GM10847 (cell line): ENCODE measurements around the gene ERAS.

Experiments
- POLR2A ChIP-seq: IDR thresholded peaks from 2 replicates; pipeline ENCODE4 v1.6.1; 2011; ENCODE audit not compliant: insufficient read length; ENCODE audit errors: extremely low read depth

Gene ERAS

DNA sequence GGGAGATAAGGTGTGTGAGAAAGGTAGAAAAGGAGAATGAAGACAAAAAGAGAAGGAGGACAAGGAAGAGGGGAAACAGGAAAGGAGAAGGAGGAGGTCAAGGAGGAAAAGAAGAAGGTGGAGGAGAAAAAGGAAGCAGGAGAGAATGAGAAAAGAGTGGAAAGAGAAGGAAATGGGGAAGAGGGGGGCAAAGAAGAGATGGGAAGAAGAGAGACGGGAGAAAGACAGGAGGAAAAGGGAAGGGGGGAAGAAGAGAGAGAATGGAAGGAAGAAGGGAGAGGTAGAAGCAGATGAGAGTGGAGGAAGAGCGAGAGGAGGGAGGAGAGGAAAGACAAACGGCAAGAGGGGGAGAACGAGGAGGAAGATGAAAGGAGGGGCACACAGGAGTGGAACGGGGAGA lies 35.8 kb upstream of the ERAS start:
- TF ChIP-seq POLR2A = no peak

DNA sequence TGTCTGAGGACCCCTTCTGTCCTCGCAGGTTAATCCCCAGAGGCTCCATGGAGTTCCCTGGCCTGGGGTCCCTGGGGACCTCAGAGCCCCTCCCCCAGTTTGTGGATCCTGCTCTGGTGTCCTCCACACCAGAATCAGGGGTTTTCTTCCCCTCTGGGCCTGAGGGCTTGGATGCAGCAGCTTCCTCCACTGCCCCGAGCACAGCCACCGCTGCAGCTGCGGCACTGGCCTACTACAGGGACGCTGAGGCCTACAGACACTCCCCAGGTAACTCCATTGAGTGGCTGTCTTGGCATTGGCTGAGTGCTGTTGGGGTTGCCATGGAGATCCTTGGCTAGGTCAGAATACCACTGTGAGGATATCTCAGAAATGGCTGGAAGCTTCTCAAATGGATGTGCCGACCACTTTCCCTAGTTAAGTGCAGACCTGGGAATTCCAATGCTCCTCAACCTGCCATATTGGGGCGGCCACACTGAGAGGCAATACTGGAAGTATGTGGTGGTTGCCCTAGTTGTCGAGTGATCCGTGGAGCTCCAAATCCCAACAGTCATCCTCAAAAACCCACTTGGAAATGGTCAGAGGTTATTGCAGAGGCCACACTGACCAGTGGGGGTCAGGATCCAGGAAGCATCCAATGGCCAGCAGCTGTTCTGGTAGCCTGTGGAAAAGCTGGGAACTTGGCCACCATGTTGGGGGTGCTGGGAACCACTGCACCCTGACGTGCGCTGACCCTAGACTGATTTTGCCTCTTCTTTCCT lies 35.1 kb upstream of the ERAS start:
- no peak for TF ChIP-seq POLR2A

DNA sequence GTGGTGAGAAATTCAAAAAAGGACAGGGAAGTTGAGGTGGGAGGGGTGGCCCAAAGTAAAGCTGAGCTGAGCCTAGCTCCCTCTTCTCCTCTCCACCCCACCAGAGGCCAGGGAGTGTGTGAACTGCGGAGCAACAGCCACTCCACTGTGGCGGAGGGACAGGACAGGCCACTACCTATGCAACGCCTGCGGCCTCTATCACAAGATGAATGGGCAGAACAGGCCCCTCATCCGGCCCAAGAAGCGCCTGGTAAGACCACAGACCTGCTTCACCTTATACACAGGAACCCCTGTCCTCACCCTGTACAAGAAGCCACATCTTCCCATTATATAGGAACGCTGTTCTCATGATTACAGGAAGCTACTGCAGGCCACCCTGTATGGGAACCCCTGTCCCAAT lies 34.1 kb upstream of the ERAS start:
- no peak for TF ChIP-seq POLR2A

DNA sequence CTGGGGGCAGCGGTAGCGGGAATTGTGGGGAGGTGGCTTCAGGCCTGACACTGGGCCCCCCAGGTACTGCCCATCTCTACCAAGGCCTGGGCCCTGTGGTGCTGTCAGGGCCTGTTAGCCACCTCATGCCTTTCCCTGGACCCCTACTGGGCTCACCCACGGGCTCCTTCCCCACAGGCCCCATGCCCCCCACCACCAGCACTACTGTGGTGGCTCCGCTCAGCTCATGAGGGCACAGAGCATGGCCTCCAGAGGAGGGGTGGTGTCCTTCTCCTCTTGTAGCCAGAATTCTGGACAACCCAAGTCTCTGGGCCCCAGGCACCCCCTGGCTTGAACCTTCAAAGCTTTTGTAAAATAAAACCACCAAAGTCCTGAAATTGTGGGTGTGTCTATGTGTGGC lies 32.4 kb upstream of the ERAS start:
- no peak for TF ChIP-seq POLR2A

DNA sequence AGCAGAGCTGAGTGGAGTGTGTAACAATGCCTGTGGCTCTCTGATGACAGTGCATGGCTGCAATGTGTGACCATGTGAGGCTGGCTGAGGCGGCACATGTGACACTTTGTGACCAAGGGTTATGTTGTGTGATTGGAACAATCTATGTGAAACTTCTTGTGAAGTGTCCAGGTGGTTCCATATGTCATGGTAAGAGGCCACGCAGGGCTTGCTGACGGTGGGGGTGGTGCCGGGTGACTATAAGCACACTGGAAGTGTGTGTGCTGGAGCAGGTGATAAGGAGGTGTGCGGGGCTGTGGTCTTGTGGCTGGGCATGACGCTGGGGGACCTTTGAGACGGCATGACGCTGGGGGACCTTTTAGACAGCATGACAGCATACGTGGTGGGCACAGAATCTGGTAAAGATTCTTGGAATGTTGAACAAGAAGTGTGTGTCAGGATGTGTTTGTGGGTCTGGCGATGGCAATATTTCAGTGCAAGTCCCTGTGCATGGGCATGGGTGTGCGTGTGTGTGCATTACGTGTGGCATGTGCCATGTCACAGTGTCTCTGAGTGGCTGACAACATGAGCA lies 31.9 kb upstream of the ERAS start:
- TF ChIP-seq POLR2A = no peak

DNA sequence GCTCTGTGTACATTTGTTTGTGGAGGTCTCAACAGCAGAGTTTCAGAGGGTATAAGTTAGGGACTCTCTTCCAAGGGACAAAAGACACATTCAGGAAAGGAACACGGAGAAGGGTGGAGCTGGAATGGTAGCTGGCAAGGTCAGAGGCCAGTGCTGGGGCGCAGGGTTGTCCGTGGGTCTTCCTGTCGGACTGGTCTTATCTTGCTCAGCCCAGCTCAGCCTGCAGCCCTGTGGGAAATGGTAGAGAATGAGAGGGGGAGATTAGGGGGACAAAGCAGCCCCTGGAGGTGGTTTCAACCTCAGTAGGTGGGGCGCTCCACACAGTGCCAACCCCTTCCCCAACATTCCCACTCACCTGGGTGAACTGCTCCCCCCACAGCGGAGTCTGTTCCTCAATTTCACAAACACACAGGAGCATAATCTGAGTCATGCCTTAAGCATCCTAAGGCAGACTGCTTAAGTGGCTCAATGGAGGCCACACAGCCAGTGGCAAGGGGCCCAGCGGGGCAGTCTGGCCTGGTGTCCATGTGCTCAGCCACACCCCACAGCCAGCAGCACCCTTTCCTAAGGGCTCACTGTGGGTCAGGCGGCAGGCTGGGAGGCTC lies 31.3 kb upstream of the ERAS start:
- no peak for TF ChIP-seq POLR2A

DNA sequence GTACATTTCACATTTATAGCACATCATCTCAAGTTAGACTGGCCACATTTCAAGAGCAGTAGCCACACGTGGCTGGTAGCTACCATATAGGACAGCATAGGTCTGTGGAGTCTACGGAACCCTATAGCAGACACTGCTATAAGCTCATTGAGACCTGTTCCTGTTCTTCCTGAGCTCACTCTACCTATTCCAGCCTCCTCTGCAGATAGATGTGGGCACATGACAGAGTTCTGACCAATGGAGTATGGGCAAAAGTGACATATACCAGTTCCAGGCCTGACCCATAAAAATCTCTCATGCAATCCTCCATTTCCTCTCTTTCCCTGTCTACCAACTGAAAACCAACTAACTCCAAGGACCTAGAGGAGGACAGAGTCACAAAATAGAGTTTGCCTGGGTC lies 28.0 kb upstream of the ERAS start:
- TF ChIP-seq POLR2A = no peak

DNA sequence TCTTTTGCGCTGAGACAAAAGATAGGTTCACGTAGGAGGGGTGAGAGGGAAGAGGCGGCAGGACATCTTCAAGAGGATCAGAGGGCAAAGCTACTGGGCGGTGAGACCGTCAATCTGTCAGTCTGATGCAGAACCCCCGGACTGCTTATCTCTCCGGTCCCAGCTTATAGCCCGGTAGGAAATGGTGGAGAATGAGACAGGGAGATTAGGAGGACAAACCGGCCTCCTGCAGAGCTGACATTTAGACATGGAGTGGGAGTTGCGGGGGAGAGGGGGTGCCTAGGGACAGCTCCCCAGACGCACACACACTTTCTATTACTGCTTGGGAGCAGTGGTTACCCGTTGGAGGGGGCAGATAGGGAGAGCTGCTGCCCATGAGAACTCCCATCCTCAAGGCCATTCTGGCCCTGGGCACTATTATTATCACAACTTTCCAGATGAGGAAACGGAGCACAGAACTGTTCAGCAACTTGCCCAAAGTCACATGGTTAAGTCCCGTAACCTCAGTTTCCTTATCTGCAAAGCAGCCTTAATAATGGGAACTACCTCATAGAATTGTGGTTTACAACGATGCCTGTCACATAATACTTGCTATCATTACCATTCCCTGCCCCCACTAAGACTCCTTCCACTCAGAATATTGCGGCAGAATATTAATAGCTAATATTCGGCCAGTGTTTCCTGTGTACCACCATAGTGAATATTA lies 25.6 kb upstream of the ERAS start:
- no peak for TF ChIP-seq POLR2A

DNA sequence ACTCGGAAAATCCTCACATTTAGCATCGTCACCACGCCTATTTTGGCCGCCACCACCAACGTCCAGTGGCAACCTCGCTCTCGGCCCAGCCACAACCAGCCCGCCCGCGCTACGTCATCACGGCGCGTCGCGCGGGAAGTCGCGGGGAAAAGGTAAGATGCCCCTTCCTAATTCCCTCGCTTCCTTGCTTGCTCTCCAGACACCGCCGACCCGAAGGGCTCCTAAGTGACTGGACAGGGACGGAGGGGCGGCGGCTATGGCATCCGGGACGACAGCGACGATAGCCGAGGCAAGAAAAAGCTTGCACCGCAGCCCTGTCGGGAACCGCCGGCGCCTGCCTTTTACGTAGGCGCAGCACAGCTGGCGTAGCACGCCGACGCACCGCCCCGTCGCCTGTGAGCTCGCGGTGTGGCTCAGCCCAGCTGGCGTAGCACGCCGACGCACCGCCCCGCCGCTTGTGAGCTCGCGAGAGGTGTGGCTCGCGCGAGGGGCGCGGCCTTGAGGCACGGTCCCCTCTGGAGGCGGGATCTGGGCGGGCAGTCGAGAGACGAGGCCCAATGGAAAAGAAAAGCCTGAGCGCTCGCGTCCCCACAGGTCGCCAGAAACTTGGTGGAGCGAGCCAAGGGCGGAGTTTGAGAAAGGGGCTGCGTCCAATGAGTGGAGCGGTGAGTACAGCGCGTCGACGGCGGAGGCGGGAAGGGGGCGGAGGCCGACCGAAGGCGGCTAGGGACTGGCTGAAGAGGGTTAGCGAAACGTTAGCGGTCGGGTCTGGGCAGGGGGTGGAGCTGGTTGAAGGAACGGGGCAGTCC lies 24.8 kb upstream of the ERAS start, which contains the start of gene HDAC6:
TSS of gene HDAC6 (plus strand) at position 788 of the 809 bp plus-strand sequence. CDS start 626 bp downstream, outside the sequence.
- TF ChIP-seq POLR2A = peak; percentile 18

DNA sequence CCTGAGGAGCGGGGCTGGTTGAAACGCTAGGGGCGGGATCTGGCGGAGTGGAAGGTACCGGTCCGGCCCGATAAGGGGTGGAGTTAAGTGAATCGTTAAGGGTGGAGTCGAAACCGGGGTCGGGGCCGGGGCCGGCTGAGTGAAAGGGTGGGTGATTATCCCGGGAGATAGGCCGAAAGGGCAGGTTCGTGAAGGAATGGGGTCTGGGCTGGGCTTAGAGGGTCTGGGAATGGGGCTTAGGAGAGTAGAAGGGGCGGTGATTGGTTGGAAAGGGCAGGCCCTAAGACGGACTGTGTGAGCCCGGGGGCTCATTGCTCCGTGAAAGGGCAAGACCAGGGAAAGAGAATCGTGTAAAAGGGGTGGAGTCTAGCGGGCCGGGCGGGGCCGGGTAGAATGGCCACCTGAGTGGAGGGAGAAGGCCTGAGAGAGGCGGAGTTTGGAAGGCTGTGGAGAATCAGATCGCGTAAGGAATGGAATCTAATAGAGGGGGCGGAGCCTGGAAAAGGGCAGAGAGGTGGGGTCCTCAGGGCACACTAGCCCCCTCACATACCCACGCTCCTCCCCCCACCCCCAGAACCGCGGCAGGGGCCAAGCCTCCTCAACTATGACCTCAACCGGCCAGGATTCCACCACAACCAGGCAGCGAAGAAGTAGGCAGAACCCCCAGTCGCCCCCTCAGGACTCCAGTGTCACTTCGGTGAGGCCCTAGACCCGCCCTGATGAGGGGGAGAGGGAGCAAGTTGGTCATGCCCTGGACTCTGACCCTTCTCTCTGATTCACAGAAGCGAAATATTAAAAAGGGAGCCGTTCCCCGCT lies 24.0 kb upstream of the ERAS start:
- no peak for TF ChIP-seq POLR2A

DNA sequence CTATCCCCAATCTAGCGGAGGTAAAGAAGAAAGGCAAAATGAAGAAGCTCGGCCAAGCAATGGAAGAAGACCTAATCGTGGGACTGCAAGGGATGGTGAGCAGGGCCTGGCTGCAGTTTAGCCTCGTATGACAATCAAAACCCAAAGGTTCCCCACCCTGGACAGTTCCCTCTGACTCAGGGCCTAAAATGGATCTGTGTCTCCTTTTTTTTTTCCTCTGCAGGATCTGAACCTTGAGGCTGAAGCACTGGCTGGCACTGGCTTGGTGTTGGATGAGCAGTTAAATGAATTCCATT lies 23.5 kb upstream of the ERAS start:
- TF ChIP-seq POLR2A = no peak

DNA sequence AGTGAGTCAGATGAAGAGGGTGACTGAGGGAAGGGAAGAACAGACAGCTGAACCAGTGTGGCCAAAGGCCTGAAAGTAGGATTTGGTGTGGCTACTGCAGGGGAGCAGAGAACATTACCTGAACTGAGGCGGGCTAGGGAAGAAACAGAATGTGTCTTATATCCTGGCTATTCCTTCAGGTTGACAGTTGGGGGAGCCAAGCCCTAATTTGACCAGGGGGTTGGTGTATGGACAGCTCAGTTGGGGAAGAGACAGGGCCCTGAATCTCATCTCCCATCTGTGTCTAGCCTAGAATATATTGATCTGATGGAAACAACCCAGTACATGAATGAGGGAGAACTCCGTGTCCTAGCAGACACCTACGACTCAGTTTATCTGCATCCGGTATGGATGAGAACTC lies 20.2 kb upstream of the ERAS start:
- TF ChIP-seq POLR2A = no peak

DNA sequence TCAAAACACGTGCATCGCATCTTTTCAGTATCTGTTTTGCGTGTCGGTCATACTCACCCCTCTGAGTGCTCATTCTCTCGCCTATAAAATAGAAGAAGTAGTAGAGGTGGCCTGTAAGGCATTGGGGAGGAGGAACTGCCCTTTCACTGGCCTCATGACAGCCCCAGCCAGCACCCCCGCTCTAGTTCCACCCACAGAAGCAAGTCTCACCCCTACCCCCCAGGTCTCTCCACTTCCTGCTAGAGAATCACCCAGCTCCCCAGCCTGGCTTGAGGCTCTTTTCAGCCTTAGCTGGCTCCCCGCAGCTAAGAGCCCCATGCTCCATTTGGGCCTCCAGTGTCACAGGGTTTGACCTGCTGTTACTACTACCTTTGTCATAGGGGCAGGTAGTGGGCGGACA lies 12.7 kb upstream of the ERAS start:
- TF ChIP-seq POLR2A = no peak

DNA sequence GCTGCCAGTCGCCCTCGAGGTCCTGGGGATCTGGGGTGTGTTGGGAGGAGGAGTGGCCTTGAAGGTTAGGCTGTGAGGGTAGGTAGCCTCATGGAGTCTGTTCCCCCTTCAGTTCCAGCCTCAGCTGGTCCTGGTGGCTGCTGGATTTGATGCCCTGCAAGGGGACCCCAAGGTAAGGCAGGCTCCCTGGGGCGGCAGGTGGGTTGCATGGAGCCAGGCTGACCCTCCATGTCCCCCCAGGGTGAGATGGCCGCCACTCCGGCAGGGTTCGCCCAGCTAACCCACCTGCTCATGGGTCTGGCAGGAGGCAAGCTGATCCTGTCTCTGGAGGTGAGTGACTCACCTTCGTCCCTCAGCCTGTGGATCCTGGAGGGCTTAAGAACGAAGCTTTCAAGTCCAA lies 11.6 kb upstream of the ERAS start:
- TF ChIP-seq POLR2A = no peak
